ENCODE results near the gene DDA1.

The DDA1 gene

GRCh38 chr19:17329366-17330261, 20.3 kb downstream of the DDA1 start:
- DNase-seq (ENCODE audit: low spot score) = no peak

- DNase-seq (ENCODE audit: low spot score) = no peak
Observed at GRCh38 chr19:17330262-17331044, 21.1 kb downstream of the DDA1 start.

GRCh38 chr19:17331045-17331558, 21.7 kb downstream of the DDA1 start:
- DNase-seq (ENCODE audit: low spot score) = no peak

- DNase-seq (ENCODE audit: low spot score) = no peak
Observed at GRCh38 chr19:17332360-17332676, 23.0 kb downstream of the DDA1 start.

- DNase-seq (ENCODE audit: low spot score) = no peak
Observed at GRCh38 chr19:17332677-17333581, 23.6 kb downstream of the DDA1 start.

- DNase-seq (ENCODE audit: low spot score) = no peak
Observed at GRCh38 chr19:17333611-17334413, 24.4 kb downstream of the DDA1 start.

- peak; percentile 96 for DNase-seq (ENCODE audit: low spot score)
Observed at GRCh38 chr19:17334414-17335409, 25.3 kb downstream of the DDA1 start, which contains the start of gene ANO8. TSS of gene ANO8 (minus strand) at chr19:17334855. CDS start at chr19:17334670, 185 bp downstream.

- DNase-seq (ENCODE audit: low spot score) = no peak
Observed at GRCh38 chr19:17335575-17335974, 26.2 kb downstream of the DDA1 start.

- peak; percentile 95 for DNase-seq (ENCODE audit: low spot score)
Observed at GRCh38 chr19:17336872-17337674, 27.7 kb downstream of the DDA1 start, which contains the start of gene GTPBP3. TSS of gene GTPBP3 (plus strand) at chr19:17337553. CDS start at chr19:17337612, 59 bp downstream.

- DNase-seq (ENCODE audit: low spot score) = no peak
Observed at GRCh38 chr19:17337675-17338432, 28.5 kb downstream of the DDA1 start.

- no peak for DNase-seq (ENCODE audit: low spot score)
Observed at GRCh38 chr19:17338433-17339078, 29.2 kb downstream of the DDA1 start.

- DNase-seq (ENCODE audit: low spot score) = no peak
Observed at GRCh38 chr19:17339088-17339741, 29.9 kb downstream of the DDA1 start.

- DNase-seq (ENCODE audit: low spot score) = no peak
Observed at GRCh38 chr19:17340302-17340870, 31.0 kb downstream of the DDA1 start.

GRCh38 chr19:17340871-17341357, 31.6 kb downstream of the DDA1 start:
- DNase-seq (ENCODE audit: low spot score) = no peak

GRCh38 chr19:17341386-17341785, 32.0 kb downstream of the DDA1 start:
- no peak for DNase-seq (ENCODE audit: low spot score)

GRCh38 chr19:17341845-17342244, 32.5 kb downstream of the DDA1 start:
- DNase-seq (ENCODE audit: low spot score) = no peak
